ENCODE data around the gene REPS2.

DNA sequence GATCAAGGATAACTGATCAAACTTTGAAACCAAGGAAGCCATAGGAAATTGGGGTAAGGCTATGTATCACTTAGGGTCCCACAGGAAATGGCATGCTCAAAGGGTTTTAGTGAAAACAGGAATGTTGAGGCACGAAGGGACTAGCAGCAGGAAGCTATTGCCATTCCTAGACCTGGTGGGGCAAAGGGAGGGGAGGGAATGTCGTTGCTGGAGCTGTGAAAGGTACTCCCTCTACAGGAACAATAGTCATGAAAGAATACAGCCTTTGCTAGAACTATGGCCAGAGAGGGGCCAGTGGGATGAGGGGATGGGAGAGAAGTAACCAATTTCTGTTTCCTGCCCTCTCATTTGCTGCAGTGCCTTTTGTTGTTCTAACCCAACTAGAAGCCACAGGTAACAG, 11.9 kb downstream of the REPS2 start:
- no peak for TF ChIP-seq CTCF (IDR thresholded peaks at IDR 0.05)
- no peak for TF ChIP-seq POLR2A (IDR thresholded peaks at IDR 0.05)
